Stimulated activated CD4-positive, alpha-beta T cell treated with anti-CD3 and anti-CD28 coated beads, Interleukin-15, amount 100 ng/mL, for 48 hours (primary cell): ENCODE measurements around the gene MMP24.

Experiments
- DNase-seq, 2 donors: peaks; one replicate each; pipeline ENCODE4 v3.0.0-alpha.2; 2020; ENCODE audit warnings: low read depth in 2 of 2

Gene MMP24

GRCh38 chr20:35279040-35279439 is 52.5 kb downstream of the MMP24 start:
- no peak for DNase-seq

GRCh38 chr20:35279533-35280174 is 53.2 kb downstream of the MMP24 start:
- DNase-seq = no peak

DNA sequence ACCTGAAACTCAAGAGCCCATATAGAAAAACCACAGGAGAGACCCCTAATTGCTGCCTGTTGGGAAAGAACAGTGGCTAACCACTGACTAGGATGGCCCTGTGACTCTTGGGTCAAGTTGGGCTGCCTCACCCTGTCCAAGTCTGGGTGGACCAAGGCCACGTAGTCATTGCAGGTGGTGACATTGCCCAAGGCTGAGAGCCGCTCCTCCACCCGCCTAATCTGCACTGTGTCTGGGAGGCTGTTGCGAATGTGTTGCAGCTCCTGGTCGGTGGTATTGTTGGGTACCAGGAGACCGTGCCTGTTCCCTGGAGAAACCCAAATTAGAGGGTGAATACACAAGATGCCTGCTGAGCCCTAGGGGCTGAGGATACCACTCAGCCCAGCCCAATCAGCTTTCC is 54.0 kb downstream of the MMP24 start:
- DNase-seq = no peak

GRCh38 chr20:35281506-35282101 is 55.1 kb downstream of the MMP24 start:
- no peak for DNase-seq

- DNase-seq = no peak
Observed at GRCh38 chr20:35283441-35284266, 57.2 kb downstream of the MMP24 start.

DNA sequence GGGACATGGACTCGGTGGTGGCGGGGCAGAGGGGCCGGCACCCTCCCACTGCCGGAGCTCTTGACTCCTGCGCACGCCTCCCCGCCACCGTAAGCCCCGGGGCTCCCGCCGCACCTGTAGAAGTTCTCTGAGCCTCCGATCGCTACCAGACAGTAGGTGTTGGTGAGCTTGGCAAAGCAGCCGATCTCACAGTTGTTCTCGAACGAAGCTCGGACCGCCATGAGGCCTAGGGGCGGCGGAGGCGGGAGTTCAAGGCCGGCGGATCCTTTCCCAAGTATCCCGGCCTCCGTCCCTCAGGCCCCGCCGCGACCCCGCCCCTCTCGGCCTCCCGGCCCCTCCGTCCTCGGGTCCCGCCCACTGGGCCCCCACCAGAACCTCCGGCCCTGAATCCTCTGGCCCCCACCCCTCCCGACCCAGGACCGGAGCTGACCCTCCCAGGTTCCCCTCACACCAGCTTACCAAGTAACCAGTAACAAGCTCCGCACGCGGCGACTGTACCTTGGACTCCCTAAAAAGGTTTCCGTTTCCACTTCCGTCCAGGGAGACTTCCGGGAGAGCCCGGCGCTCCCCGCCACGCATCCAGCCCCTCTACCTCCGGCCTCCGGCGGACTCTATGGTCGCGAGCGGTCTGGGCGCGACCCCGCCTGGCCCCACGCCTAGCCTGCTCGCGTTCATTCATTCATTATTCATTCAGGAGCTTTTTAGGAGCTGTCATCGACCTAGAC is 57.9 kb downstream of the MMP24 start, which contains the start of gene EIF6:
TSS of gene EIF6 (minus strand) at position 506 of the 725 bp plus-strand sequence. CDS start at position 221, 285 bp downstream.
- peak; percentile 74 to 75 for DNase-seq

DNA sequence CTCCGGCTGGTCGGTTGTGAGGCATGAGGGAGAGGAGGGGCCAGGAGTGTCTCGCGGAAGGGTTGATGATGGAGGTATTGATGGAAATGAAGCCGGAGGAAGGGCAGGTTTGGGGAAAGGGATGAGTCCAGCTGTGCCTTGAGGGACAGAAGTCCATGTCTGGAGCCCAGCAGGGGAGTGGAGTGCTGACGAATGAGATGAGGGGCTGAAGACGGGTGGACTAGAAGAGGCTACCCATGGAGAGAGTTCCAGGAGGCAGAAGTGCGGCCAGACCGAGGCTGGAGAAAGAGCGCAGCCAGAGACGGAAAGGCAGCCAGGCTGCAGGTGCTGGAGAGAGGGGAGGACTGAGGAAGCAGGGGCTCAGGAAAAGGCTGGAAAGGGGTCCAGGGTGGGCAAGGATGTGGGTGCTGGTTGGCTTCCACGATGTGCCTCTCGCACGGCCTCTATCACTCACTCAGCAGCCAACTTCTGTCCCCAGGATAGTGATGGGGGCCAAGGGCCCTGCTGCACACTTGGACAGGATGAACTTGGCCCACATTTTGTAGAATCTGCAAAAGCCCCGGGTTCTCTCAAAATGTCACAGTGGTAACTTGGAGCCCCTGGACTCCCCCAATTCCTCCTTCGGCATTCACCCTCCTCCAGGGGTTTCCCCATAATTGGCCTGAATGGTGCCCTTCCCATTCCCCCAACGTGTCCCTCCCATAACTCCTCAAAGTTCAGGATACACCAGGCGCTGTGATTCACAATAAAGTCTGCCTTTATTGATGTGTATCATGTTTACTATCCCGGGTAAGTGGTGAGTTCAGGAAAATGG is 58.7 kb downstream of the MMP24 start:
- no peak for DNase-seq

DNA sequence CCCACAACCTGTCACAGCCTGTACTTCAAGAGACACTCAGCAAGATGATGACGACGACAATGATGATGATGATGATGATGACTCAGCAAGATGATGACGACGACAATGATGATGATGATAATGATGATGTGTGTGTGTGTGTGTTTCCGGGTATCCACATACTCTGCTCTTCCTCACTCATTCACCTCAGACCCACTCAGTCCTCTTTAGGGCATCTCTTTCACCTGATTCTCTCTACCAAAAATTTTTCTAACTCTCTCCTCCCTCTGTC is 59.3 kb downstream of the MMP24 start:
- DNase-seq = no peak

DNA sequence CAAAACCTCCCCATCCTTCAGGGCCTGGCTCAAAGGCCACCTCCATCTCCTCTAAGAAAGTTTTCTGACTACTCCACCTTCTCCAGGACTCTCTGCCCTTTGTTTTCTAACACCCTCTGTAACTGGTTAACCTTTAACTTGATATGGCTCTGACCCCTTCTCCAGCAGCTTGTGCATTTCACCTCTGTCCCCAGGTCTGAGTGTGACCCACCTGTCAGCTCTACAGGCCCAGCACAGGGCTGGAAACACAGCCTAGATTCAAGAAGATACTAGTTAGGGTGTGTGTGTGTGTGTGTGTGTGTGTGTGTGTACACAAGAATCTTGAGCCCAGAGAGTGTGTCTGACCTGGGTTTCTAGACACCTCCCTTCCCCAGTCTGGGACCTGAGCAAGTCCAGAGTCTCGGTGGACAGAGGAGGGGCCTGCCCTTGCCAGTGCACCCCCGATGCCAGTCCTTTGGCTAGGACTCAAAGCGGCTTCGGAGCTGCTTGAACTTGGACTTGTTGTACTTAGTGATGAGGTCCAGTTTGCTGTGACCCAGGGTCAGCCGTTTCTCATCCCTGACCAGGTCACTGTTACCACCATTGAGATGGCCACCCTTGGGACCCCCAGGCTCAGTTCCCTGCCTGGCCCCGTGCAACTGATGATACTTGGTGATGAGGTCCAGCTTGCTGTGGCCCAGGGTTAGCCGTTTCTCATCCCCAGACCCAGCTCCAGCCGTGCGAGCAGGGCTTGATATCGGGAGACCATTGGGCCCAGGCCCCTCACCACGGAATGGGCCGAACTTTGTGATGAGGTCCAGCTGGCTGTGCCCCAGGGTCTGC is 59.8 kb downstream of the MMP24 start:
- no peak for DNase-seq

- DNase-seq = no peak
Observed at GRCh38 chr20:35286899-35287508, 60.5 kb downstream of the MMP24 start.

GRCh38 chr20:35287509-35288324 is 61.2 kb downstream of the MMP24 start:
- DNase-seq = no peak

DNA sequence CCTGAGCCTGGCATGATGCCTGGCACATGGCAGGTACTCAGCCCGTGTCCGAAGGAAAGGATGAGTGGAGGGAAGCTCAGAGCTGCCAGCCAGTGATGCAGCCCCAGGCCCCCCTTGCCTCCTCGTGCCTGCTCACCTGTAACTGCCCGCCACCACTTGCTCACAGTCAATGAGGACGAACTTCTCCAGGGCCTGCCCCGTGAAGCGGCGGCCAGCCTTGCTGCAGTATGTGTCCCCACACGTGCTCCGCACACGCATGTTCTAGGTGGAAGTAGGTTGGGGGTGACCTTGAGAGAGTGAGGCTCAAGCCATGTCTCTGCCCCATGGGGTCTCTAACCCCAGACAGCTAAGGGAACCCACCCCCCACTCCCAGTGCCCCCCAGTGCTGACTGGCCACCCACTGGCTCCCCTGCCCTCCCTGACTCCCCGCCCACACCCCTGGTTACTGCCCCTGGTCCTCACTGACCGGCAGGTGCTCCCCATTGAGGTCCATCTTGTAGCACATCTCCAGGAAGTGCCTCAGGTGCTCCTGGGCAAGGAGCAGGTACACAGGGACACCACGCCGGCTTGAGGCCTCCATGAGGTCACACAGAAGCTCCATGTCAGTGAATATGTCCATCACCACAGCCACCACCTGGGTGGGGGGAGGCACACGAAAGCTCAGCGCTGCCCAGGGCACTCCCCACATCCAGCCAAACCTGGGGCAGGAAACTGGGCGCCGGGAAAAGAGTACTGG is 62.0 kb downstream of the MMP24 start:
- no peak for DNase-seq

- DNase-seq = no peak
Observed at GRCh38 chr20:35290186-35290886, 63.8 kb downstream of the MMP24 start.

DNA sequence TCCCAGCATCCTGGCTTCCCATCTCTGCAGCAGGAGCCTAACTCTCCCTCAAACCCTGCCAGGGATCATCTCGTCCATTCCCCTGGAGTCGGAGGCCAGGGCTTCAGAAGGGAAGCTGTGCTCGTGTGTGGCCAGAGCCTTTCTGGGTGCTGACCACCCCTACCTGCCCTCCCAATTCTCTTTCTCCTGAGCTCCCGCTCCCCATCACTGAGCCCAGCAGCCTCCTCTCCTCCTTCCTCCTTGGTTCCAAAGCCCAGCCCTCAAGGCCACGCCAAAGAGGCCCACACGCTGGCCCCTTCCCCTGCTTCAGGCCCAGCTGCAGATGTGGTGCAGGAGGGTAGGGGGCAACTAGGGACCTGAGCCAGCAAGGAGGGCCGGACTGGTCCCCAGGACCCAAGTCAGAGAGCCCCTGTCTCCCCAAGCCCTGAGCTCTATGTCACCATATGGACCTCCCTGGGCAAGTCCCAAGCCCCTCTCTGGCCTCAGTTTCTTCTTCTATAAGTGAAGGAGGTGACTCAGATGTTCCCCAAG is 64.5 kb downstream of the MMP24 start:
- no peak for DNase-seq

GRCh38 chr20:35291654-35292503 is 65.4 kb downstream of the MMP24 start, which contains the start of gene FAM83C:
Gene FAM83C (minus strand): TSS chr20:35292425. CDS start chr20:35292304, 121 bp downstream.
- no peak for DNase-seq

GRCh38 chr20:35292504-35293285 is 66.2 kb downstream of the MMP24 start:
- no peak for DNase-seq
